ENCODE results near the gene OR9A4. TPM values are rescaled to one million over a fixed set of nuclear protein-coding genes. Genes with fewer than 3 reads are reported as not detected.
A peak's percentile ranks its signal among the peaks of the same experiment; 100 is the strongest.

OR9A4 gene
- polyA plus RNA-seq, 3 donors, result 0.28 TPM; not detected in 2

DNA sequence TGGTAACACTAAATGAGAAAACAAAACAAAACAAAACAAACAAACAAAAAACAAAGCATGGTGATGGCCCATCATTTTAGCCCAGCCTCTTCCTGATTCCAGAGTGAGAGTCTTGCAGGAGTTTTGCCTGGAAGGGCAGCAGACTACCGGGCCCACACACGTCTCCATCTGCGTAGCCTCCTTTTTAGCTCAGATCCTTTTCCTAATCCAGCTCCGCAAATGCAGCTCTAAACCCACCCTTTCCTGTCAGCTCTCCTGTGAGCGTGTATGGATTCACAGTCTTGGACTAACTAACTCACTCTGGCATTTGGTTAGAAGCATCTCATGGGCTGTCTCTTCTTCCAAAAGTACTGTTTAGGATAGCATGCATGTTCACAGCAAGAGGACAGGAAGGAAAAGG, 14.0 kb downstream of the OR9A4 start:
- peaks cover 43 to 65% of the 10 kb centered on the region in 2 donors for H3K36me3 Mint-ChIP-seq
- H3K4me1 Mint-ChIP-seq, result peaks cover 50% of the 10 kb centered on the region
- WGBS (ENCODE audit: insufficient coverage), result 100% methylated on average over 3 of the region's 5 CpGs
- Histone ChIP-seq H3K27me3 (ENCODE audit: control insufficient read depth in 2 of 2, insufficient read depth in 2 of 2, low read length in 2 of 2) (no peaks in the 10 kb centered on the region), H3K36me3 (replicated peaks in 1 of 2; ENCODE audit: control insufficient read depth in 1 of 2, insufficient read depth in 2 of 2, low read length in 2 of 2) (peaks cover 9 to 36% of the 10 kb centered on the region in 2 donors), H2AFZ (ENCODE audit: insufficient read depth, low read depth, low read length, poor library complexity, severe bottlenecking) (no peak overlapping the region), H3K4me1 (ENCODE audit: control insufficient read depth in 1 of 2, insufficient read depth in 2 of 2, low read length in 2 of 2) (peaks cover 42 to 44% of the 10 kb centered on the region in 2 donors), H3K9ac (ENCODE audit: insufficient read depth, low read length, poor library complexity, severe bottlenecking) (no peak overlapping the region), H3K79me2 (ENCODE audit: insufficient read depth, low read length) (no peaks in the 10 kb centered on the region), H3K9me3 (replicated peaks in 1 of 2; ENCODE audit: control insufficient read depth in 1 of 2, insufficient read depth in 1 of 2, low read length in 2 of 2) (no peaks in the 10 kb centered on the region), H3K4me3 (replicated peaks in 1 of 3; ENCODE audit: low read depth in 2 of 3, low read length in 3 of 3) (no peak overlapping the region), H3K27ac (ENCODE audit: low read depth in 1 of 2, low read length in 2 of 2) (peak overlapping the region; percentile 70 to 84), H4K20me1 (ENCODE audit: insufficient read depth, low read length) (no peaks in the 10 kb centered on the region), H3K4me2 (replicated peaks; ENCODE audit: extremely low read depth, low read length, poor library complexity, severe bottlenecking) (no peak overlapping the region)
- H3K9me3 Mint-ChIP-seq, result peaks cover 0 to 8% (median 3%) of the 10 kb centered on the region in 7 donors
- peak overlapping the region; percentile 28 to 98 (median 95) for H3K27ac Mint-ChIP-seq
- TF ChIP-seq, protein P1, sequence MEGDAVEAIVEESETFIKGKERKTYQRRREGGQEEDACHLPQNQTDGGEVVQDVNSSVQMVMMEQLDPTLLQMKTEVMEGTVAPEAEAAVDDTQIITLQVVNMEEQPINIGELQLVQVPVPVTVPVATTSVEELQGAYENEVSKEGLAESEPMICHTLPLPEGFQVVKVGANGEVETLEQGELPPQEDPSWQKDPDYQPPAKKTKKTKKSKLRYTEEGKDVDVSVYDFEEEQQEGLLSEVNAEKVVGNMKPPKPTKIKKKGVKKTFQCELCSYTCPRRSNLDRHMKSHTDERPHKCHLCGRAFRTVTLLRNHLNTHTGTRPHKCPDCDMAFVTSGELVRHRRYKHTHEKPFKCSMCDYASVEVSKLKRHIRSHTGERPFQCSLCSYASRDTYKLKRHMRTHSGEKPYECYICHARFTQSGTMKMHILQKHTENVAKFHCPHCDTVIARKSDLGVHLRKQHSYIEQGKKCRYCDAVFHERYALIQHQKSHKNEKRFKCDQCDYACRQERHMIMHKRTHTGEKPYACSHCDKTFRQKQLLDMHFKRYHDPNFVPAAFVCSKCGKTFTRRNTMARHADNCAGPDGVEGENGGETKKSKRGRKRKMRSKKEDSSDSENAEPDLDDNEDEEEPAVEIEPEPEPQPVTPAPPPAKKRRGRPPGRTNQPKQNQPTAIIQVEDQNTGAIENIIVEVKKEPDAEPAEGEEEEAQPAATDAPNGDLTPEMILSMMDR (IDR thresholded peaks at IDR 0.05), result no peak
- intact Hi-C loops (cut with micrococcal nuclease), result no loop called here
- H3K27me3 Mint-ChIP-seq (ENCODE audit: low read depth in 3 of 3), result no peaks in the 10 kb centered on the region
- no peak overlapping the region for H3K4me3 Mint-ChIP-seq
- DNase-seq, result no peak

DNA sequence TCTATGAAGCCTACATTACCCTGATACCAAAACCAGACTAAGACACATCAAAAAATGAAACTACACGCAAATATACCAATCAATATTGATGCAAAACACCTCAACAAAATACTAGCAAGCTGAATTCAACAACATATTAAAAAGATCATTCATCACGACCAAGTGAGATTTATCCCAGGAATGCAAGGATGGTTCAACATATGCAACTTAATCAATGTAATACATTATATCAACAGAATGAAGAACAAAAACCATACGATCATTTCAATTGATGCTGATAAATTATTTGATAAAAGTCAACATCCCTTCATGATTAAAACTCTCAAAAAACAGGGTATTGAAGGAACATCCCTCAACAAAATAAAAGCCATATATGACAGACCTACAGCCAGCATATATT, 24.9 kb downstream of the OR9A4 start:
- intact Hi-C loops (cut with micrococcal nuclease), result loop anchor here in 1 of 2 donors (10.0 kb wide), 1 partner anchor 286 kb away; no protein-coding TSS in a partner anchor
- DNase-seq, result no peak
- Histone ChIP-seq H3K4me2 (replicated peaks; ENCODE audit: extremely low read depth, low read length, poor library complexity, severe bottlenecking) (no peak overlapping the region), H3K4me1 (ENCODE audit: control insufficient read depth in 1 of 2, insufficient read depth in 2 of 2, low read length in 2 of 2) (peaks cover 34 to 44% of the 10 kb centered on the region in 2 donors), H4K20me1 (ENCODE audit: insufficient read depth, low read length) (no peaks in the 10 kb centered on the region), H3K36me3 (replicated peaks in 1 of 2; ENCODE audit: control insufficient read depth in 1 of 2, insufficient read depth in 2 of 2, low read length in 2 of 2) (peaks cover 10 to 33% of the 10 kb centered on the region in 2 donors), H3K79me2 (ENCODE audit: insufficient read depth, low read length) (peaks cover 82% of the 10 kb centered on the region), H3K9ac (ENCODE audit: insufficient read depth, low read length, poor library complexity, severe bottlenecking) (no peak overlapping the region), H3K4me3 (replicated peaks in 1 of 3; ENCODE audit: low read depth in 2 of 3, low read length in 3 of 3) (no peak overlapping the region), H3K27ac (ENCODE audit: low read depth in 1 of 2, low read length in 2 of 2) (no peak overlapping the region), H2AFZ (ENCODE audit: insufficient read depth, low read depth, low read length, poor library complexity, severe bottlenecking) (no peak overlapping the region), H3K9me3 (replicated peaks in 1 of 2; ENCODE audit: control insufficient read depth in 1 of 2, insufficient read depth in 1 of 2, low read length in 2 of 2) (peaks cover 3 to 23% of the 10 kb centered on the region in 2 donors), H3K27me3 (ENCODE audit: control insufficient read depth in 2 of 2, insufficient read depth in 2 of 2, low read length in 2 of 2) (no peaks in the 10 kb centered on the region)
- WGBS (ENCODE audit: insufficient coverage), result 100% methylated on average over 1 of the region's 3 CpGs
- H3K9me3 Mint-ChIP-seq, result peaks cover 22 to 32% (median 25%) of the 10 kb centered on the region in 7 donors
- H3K4me1 Mint-ChIP-seq, result peaks cover 44% of the 10 kb centered on the region
- H3K36me3 Mint-ChIP-seq, result peaks cover 42 to 59% of the 10 kb centered on the region in 2 donors
- H3K27me3 Mint-ChIP-seq (ENCODE audit: low read depth in 3 of 3), result no peaks in the 10 kb centered on the region
- TF ChIP-seq, protein P1 (IDR thresholded peaks at IDR 0.05), result no peak
- H3K27ac Mint-ChIP-seq, result no peak overlapping the region
- H3K4me3 Mint-ChIP-seq, result no peak overlapping the region
